GM21515 (cell line): ENCODE measurements around the gene PCDHA1.

Source experiments
- ATAC-seq: cut with Tn5 transposase; IDR thresholded peaks from one replicate; pipeline ENCODE4 v1.9.1; 2021; ENCODE audit not compliant: unreplicated experiment

The PCDHA1 gene

DNA sequence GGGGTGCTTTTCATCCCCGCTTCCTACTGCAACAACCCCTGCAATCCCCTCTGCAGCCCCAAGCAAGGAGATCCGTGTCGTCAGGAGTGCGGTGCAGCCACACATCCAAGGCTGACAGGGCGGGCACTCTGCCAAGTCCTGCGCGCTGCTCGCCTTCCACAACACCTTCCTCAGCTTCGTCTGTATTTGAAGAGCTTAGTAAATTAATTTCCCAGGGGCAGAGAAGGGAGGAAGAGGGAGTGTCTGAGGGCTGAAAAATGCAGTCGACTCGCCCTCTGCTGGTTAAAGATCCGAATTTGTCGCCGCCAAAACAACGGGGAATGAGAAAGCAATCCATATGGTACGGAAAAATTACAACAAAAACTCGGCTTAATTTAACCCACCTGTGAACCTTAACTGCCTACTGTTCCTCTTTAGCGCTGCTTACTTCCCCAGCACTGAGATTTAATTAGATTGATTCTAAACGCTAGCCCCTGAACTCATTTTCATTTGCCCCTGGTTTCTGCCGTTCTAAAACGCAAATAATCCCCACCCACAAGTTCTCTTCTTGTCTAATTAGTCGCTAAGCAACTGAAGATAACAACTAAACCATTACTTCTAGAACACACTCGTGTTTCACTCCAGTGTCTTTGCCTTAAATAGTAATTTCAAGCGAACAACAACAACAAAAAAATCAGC is 254.3 kb downstream of the PCDHA1 start:
- no peak for ATAC-seq

DNA sequence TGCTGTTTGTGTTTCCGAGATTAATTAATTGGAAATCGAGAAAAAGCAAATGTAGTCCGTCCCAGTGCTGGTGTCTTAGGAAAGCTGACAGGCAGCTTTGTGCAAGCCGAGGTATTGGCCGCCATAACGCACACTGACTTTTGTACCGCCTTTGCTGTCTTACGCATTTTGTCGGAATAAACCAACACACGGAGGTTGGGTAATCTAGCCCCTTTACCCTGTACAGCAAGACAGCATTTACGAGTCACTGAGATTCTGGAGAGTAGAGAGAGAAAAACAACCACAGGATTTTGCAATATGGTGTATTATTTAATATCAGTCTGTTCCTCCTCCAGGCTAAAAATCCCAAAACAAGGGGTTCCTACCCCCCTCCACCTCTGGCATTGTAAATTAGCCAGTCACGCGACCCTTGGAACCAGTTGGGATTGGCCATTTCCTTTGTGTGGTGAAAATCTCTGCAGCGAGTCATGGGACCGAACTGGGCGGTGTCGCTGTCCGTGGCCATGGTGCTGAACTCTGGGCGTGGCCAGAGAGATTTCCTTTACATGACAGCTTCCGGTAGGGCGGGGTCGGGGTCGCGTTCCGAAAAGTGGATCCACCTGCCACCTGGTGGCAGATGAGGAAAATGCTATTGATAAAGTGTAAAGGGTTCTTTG is 255.0 kb downstream of the PCDHA1 start:
- no peak for ATAC-seq

DNA sequence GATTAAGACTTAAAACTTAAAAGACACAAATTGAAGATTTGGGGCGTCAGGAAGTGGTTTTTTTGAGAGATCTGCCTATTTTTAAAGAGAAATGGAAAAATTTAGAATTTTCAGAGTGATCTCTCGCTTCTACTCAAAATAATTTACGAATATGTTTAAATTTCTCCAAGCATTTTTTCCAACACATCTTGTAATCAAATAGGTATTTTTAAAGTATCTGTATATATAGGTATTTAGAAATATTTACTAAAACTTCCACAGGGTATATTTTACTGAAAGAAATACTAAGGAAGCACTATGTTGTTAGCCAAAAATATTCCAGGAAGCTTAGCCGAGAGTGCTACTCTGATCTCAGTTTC is 255.5 kb downstream of the PCDHA1 start:
- no peak for ATAC-seq

DNA sequence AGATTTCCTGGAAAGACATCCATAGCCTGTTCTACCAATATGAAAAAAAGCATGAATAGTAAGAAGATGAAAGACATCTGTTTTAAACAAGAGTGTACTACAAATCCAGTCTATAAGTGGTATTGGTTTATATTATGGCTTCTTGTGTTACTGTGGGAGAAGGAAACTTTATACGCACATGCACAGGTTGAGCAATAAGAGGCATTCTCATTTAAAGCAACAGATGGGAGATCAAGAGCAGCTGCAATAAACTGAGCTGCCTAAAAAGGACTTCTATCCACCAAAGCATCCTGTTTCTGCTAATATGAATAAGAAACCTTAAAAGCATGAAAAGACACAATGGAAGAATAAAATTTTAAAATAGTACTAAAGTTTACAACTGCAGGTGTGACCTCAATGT is 256.6 kb downstream of the PCDHA1 start:
- ATAC-seq = no peak

DNA sequence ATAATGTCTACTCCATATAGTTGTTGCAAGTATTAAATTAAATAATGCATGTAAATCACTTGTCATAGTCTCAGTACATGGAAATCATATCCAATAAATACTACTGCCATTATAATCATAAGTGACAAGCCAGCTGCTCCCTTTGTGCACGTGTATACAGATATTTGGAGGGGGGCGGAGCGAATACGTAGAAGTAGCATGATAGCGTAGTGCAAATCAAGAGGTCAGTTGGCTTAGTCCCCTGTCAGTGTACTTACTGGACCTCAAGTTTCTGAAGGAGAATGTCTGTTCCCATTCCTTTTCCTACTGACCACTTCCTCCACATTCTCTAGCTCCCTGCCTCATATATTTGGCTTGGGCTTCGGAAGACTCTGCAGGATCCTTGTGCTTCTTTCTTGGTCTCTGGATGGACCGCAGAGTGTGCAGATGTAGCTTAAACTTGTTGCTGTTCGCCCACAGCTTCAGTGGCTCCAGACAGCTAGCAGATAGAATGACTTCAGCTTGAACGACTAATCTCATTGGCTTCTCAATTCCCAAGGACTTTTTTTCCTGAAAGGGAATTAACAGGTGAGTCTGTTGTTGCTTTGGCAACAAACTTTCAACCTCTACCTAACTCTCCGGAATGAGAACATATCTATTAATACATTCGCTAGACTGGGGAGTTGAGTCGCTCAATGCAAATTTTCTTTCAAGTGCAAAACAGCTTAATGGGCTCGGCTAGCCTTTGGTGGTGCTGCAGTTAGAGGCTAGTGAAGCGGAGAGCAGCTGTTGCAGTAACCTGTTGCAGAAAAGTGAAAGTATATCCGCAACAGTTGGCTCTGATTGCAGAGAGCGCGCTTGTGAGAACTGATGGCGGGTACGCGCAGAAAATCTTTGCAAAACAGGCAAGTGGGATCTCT is 264.9 kb downstream of the PCDHA1 start, which contains the start of gene PCDHB1:
PCDHB1 (plus strand) TSS at position 753 of the 899 bp plus-strand sequence; CDS start at position 850, 97 bp downstream.
- ATAC-seq = no peak

DNA sequence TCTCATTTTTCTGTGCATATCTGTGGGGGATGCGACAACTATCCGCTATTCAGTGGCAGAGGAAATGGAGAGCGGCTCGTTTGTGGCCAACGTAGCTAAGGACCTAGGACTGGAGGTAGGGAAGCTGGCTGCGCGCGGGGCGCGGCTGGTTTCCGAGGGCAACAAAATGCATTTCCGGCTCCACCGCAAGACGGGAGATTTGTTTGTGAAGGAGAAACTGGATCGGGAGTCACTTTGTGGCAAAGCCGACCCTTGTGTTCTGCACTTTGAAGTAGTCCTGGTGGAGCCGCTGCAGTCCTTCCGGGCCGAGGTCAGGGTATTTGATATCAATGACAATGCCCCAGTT is 265.6 kb downstream of the PCDHA1 start:
- no peak for ATAC-seq
